ENCODE results near the gene SMIM8. TPM values are rescaled to one million over a fixed set of nuclear protein-coding genes. Genes with fewer than 3 reads are reported as not detected.

SMIM8 gene
- total RNA-seq, 2 donors from 2014 or later, result 11.6 to 13.3 TPM

DNA sequence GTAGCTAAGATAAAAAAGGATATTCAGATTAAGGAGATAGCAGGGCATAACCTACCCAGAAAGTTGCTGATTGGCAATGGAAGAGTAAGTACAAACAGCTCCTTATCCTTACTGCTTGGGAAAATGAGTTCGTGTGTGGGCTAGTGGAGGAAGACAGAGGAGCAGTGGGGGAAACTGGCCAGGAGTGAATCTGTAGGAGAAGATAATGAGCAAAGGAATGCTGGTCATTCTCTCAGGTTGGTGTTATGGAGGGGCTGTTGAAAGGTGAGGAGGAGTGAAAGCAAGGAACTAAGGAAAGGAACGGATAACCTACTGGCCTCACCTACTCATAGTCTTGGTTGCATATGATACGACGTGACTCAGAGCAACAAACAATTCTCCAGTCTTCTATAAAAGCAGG, 14.0 kb downstream of the SMIM8 start:
- Histone ChIP-seq H3K27ac (ENCODE audit: low read depth, low read length) (no peak overlapping the region), H3K9me3 (ENCODE audit: control insufficient read depth, low read length) (no peaks in the 10 kb centered on the region), H3K4me1 (ENCODE audit: control insufficient read depth, insufficient read depth, low read length) (peaks cover 6% of the 10 kb centered on the region), H3K4me3 (ENCODE audit: low read length) (no peak overlapping the region), H3K27me3 (ENCODE audit: control insufficient read depth, insufficient read depth, low read length, poor library complexity, severe bottlenecking) (no peaks in the 10 kb centered on the region), H3K36me3 (ENCODE audit: control insufficient read depth, insufficient read depth, low read length) (no peaks in the 10 kb centered on the region), H3K9ac (ENCODE audit: extremely low read depth, low read length, poor library complexity, severe bottlenecking) (no peak overlapping the region)
- H3K4me1 Mint-ChIP-seq, result peaks cover 31% of the 10 kb centered on the region
- TF ChIP-seq, protein P1, sequence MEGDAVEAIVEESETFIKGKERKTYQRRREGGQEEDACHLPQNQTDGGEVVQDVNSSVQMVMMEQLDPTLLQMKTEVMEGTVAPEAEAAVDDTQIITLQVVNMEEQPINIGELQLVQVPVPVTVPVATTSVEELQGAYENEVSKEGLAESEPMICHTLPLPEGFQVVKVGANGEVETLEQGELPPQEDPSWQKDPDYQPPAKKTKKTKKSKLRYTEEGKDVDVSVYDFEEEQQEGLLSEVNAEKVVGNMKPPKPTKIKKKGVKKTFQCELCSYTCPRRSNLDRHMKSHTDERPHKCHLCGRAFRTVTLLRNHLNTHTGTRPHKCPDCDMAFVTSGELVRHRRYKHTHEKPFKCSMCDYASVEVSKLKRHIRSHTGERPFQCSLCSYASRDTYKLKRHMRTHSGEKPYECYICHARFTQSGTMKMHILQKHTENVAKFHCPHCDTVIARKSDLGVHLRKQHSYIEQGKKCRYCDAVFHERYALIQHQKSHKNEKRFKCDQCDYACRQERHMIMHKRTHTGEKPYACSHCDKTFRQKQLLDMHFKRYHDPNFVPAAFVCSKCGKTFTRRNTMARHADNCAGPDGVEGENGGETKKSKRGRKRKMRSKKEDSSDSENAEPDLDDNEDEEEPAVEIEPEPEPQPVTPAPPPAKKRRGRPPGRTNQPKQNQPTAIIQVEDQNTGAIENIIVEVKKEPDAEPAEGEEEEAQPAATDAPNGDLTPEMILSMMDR (conservative IDR thresholded peaks at IDR 0.05), result no peak
- DNase-seq, result peak; percentile 54
- 54 to 60% methylated on average over 1 to 4 of the region's 4 CpGs for WGBS, 2 experiments (ENCODE audit: insufficient coverage in 1 of 2, insufficient read length in 1 of 2)
- H3K27me3 Mint-ChIP-seq (ENCODE audit: insufficient read depth), result no peaks in the 10 kb centered on the region
- no peak overlapping the region for H3K4me3 Mint-ChIP-seq
- H3K9me3 Mint-ChIP-seq, result no peaks in the 10 kb centered on the region
- no peaks in the 10 kb centered on the region for H3K36me3 Mint-ChIP-seq (ENCODE audit: low read depth)
- H3K27ac Mint-ChIP-seq, result peak overlapping the region; percentile 70

DNA sequence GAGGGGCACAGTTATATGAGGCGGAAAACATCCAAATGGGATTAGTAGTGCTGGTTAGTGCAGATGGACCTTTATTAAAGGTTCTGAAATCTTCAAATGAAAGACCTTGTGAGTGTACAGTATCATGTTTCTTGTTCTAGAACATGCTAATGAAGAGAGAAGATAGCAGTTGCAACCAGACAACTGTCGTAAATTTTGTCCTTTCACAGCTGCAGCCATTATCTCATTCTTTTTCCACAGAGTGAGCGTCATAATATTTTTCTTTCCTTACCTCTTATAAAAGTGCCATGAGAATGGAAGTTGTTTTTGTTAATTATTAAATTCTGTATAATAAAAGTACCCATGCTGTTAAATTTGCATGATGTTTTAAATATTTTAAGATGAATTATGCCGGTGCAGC, 17.8 kb downstream of the SMIM8 start:
- peaks cover 34% of the 10 kb centered on the region for H3K4me1 Mint-ChIP-seq
- Histone ChIP-seq H3K4me3 (ENCODE audit: low read length) (no peak overlapping the region), H3K27ac (ENCODE audit: low read depth, low read length) (no peak overlapping the region), H3K27me3 (ENCODE audit: control insufficient read depth, insufficient read depth, low read length, poor library complexity, severe bottlenecking) (no peaks in the 10 kb centered on the region), H3K9me3 (ENCODE audit: control insufficient read depth, low read length) (no peaks in the 10 kb centered on the region), H3K4me1 (ENCODE audit: control insufficient read depth, insufficient read depth, low read length) (peaks cover 5% of the 10 kb centered on the region), H3K9ac (ENCODE audit: extremely low read depth, low read length, poor library complexity, severe bottlenecking) (no peak overlapping the region), H3K36me3 (ENCODE audit: control insufficient read depth, insufficient read depth, low read length) (peaks cover 3% of the 10 kb centered on the region)
- H3K27me3 Mint-ChIP-seq (ENCODE audit: insufficient read depth), result no peaks in the 10 kb centered on the region
- no peak overlapping the region for H3K27ac Mint-ChIP-seq
- H3K9me3 Mint-ChIP-seq, result no peaks in the 10 kb centered on the region
- TF ChIP-seq, protein P1 (conservative IDR thresholded peaks at IDR 0.05), result no peak
- no peak overlapping the region for H3K4me3 Mint-ChIP-seq
- WGBS, 2 experiments (ENCODE audit: insufficient coverage in 1 of 2, insufficient read length in 1 of 2), result 92 to 100% methylated on average over 2 to 3 of the region's 4 CpGs
- H3K36me3 Mint-ChIP-seq (ENCODE audit: low read depth), result no peaks in the 10 kb centered on the region
- no peak for DNase-seq

DNA sequence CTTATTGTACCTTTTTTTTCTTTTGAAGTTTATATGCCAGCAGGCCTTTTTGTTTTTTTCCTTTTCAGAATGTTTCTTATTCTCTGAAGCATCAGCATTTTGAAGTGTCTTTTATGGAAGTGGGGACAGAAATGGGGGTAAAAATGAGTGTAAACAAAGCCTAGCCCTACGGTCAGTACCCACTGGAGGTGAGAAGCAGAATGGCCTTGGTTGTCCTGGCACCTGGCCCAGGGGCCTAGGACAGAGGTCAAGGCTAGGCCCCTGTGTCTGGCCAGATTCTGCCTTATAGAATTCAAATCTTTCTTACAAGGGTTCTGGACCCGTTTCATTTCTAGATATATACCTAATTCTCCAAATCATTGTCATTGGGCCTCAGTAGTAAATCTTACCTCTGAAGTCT, 18.8 kb downstream of the SMIM8 start:
- no peak overlapping the region for H3K4me3 Mint-ChIP-seq
- no peaks in the 10 kb centered on the region for H3K9me3 Mint-ChIP-seq
- TF ChIP-seq, protein P1 (conservative IDR thresholded peaks at IDR 0.05), result no peak
- no peaks in the 10 kb centered on the region for H3K36me3 Mint-ChIP-seq (ENCODE audit: low read depth)
- peaks cover 31% of the 10 kb centered on the region for H3K4me1 Mint-ChIP-seq
- Histone ChIP-seq H3K27me3 (ENCODE audit: control insufficient read depth, insufficient read depth, low read length, poor library complexity, severe bottlenecking) (no peaks in the 10 kb centered on the region), H3K9me3 (ENCODE audit: control insufficient read depth, low read length) (no peaks in the 10 kb centered on the region), H3K4me1 (ENCODE audit: control insufficient read depth, insufficient read depth, low read length) (peaks cover 5% of the 10 kb centered on the region), H3K9ac (ENCODE audit: extremely low read depth, low read length, poor library complexity, severe bottlenecking) (no peak overlapping the region), H3K4me3 (ENCODE audit: low read length) (no peak overlapping the region), H3K27ac (ENCODE audit: low read depth, low read length) (no peak overlapping the region), H3K36me3 (ENCODE audit: control insufficient read depth, insufficient read depth, low read length) (peaks cover 6% of the 10 kb centered on the region)
- no peaks in the 10 kb centered on the region for H3K27me3 Mint-ChIP-seq (ENCODE audit: insufficient read depth)
- WGBS, 2 experiments (ENCODE audit: insufficient coverage in 1 of 2, insufficient read length in 1 of 2), result 88 to 100% methylated on average over 1 to 2 of the region's 2 CpGs
- no peak for DNase-seq
- H3K27ac Mint-ChIP-seq, result no peak overlapping the region
